ENCODE results near the gene MCFD2. TPM values are rescaled to one million over a fixed set of nuclear protein-coding genes. Genes with fewer than 3 reads are reported as not detected.

Gene MCFD2
- total RNA-seq, 1 experiment from 2014 or later: 90.5 TPM

- Histone ChIP-seq H3K27ac (ENCODE audit: low read depth, low read length, poor library complexity, severe bottlenecking) (no peak overlapping the region), H3K9me3 (ENCODE audit: low read depth, low read length, poor library complexity, severe bottlenecking) (peaks cover 12% of the 10 kb centered on the region), H3K4me1 (ENCODE audit: insufficient read depth, low read length, poor library complexity, severe bottlenecking) (no peaks in the 10 kb centered on the region), H3K27me3 (replicated peaks; ENCODE audit: insufficient read depth, low read depth, low read length, poor library complexity) (no peaks in the 10 kb centered on the region), H3K36me3 (ENCODE audit: insufficient read depth, low read length, poor library complexity, severe bottlenecking) (no peaks in the 10 kb centered on the region), H3K4me3 (ENCODE audit: low read depth, low read length, poor library complexity, severe bottlenecking) (no peak overlapping the region)
- intact Hi-C loops (cut with micrococcal nuclease; ENCODE audit: unreplicated experiment): no loop called here
- ChIA-PET POLR2A (ENCODE audit: low non-redundant PET) (no interaction called here), CTCF (no interaction called here)
- no TSS peak for BruUV-seq (replicated peaks)
- no peak for DNase-seq (ENCODE audit: low spot score)
- TF ChIP-seq, protein P1, sequence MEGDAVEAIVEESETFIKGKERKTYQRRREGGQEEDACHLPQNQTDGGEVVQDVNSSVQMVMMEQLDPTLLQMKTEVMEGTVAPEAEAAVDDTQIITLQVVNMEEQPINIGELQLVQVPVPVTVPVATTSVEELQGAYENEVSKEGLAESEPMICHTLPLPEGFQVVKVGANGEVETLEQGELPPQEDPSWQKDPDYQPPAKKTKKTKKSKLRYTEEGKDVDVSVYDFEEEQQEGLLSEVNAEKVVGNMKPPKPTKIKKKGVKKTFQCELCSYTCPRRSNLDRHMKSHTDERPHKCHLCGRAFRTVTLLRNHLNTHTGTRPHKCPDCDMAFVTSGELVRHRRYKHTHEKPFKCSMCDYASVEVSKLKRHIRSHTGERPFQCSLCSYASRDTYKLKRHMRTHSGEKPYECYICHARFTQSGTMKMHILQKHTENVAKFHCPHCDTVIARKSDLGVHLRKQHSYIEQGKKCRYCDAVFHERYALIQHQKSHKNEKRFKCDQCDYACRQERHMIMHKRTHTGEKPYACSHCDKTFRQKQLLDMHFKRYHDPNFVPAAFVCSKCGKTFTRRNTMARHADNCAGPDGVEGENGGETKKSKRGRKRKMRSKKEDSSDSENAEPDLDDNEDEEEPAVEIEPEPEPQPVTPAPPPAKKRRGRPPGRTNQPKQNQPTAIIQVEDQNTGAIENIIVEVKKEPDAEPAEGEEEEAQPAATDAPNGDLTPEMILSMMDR (conservative IDR thresholded peaks at IDR 0.05; ENCODE audit: low read depth, low read length): no peak
- no peak for TF ChIP-seq EZH2 (IDR thresholded peaks at IDR 0.05; ENCODE audit: borderline replicate concordance, low read depth, low read length, poor library complexity, severe bottlenecking)
Observed at GRCh38 chr2:46924608-46925007, 9.0 kb upstream of the MCFD2 start.

DNA sequence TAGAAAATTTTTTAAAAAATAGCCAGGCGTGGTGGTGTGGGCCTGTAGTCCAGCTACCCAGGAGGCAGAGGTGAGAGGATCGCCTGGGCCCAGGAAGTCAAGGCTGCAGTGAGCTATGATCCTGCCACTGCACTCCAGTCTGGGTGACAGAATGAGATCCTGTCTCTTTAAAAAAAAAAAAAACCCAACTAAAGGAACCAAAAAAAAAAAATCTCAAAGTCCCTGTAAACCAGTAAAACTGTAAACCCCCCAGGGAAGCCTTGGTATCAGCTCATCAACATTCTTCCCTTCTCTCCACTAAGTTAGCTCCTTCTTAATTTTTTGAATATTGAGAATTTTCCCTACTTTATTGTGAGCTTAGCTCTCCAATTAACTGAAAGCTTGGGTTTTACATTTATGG is 8.4 kb upstream of the MCFD2 start:
- ChIA-PET POLR2A (ENCODE audit: low non-redundant PET) (no interaction called here), CTCF (interaction anchor here (0.7 kb wide), 1 partner anchor 399 kb away, joined by 5 read pairs; no protein-coding TSS in a partner anchor)
- Histone ChIP-seq H3K4me1 (ENCODE audit: insufficient read depth, low read length, poor library complexity, severe bottlenecking) (no peaks in the 10 kb centered on the region), H3K9me3 (ENCODE audit: low read depth, low read length, poor library complexity, severe bottlenecking) (peaks cover 12% of the 10 kb centered on the region), H3K27me3 (replicated peaks; ENCODE audit: insufficient read depth, low read depth, low read length, poor library complexity) (no peaks in the 10 kb centered on the region), H3K36me3 (ENCODE audit: insufficient read depth, low read length, poor library complexity, severe bottlenecking) (no peaks in the 10 kb centered on the region), H3K4me3 (ENCODE audit: low read depth, low read length, poor library complexity, severe bottlenecking) (no peak overlapping the region), H3K27ac (ENCODE audit: low read depth, low read length, poor library complexity, severe bottlenecking) (no peak overlapping the region)
- DNase-seq (ENCODE audit: low spot score): no peak
- intact Hi-C loops (cut with micrococcal nuclease; ENCODE audit: unreplicated experiment): no loop called here
- TF ChIP-seq, protein P1 (conservative IDR thresholded peaks at IDR 0.05; ENCODE audit: low read depth, low read length): no peak
- BruUV-seq (replicated peaks): no TSS peak

DNA sequence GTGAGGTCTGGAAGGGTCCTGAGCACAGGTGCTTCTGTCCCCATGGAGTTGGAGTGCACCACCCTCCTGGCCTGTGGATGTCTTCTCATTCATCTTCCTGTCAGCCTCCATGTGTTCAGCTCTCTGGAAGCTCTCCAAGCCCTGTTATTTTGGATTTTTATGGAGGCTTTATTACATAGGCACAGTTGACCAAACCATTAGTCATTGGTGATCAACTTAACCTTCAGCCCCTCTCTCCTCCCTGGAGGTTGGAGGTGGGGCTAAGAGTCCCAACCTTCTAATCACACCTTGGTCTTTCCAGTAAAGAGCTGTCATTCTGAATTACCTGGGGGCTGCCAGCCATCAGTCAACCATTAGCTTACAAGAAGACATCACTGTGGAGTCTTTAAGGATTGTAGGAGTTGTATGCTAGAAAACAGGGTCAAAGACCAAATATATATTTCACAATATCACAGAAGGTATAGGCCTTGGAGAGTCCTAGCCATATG is 7.5 kb upstream of the MCFD2 start:
- Histone ChIP-seq H3K4me3 (ENCODE audit: low read depth, low read length, poor library complexity, severe bottlenecking) (no peak overlapping the region), H3K27ac (ENCODE audit: low read depth, low read length, poor library complexity, severe bottlenecking) (no peak overlapping the region), H3K27me3 (replicated peaks; ENCODE audit: insufficient read depth, low read depth, low read length, poor library complexity) (no peaks in the 10 kb centered on the region), H3K4me1 (ENCODE audit: insufficient read depth, low read length, poor library complexity, severe bottlenecking) (no peaks in the 10 kb centered on the region), H3K9me3 (ENCODE audit: low read depth, low read length, poor library complexity, severe bottlenecking) (peaks cover 12% of the 10 kb centered on the region), H3K36me3 (ENCODE audit: insufficient read depth, low read length, poor library complexity, severe bottlenecking) (no peaks in the 10 kb centered on the region)
- CTCF ChIA-PET: no interaction called here
- BruUV-seq (replicated peaks): no TSS peak
- no peak for DNase-seq (ENCODE audit: low spot score)
- no peak for TF ChIP-seq EZH2 (IDR thresholded peaks at IDR 0.05; ENCODE audit: borderline replicate concordance, low read depth, low read length, poor library complexity, severe bottlenecking)
- TF ChIP-seq, protein P1 (conservative IDR thresholded peaks at IDR 0.05; ENCODE audit: low read depth, low read length): no peak
- intact Hi-C loops (cut with micrococcal nuclease; ENCODE audit: unreplicated experiment): no loop called here
- POLR2A ChIA-PET (ENCODE audit: low non-redundant PET): no interaction called here

Measured in A673 (cell line).